HEK293 (cell line): ENCODE results near the gene OCRL.

Experiments
- ELK4 ChIP-seq: IDR thresholded peaks from 2 replicates; pipeline ENCODE4 v1.6.1; 2011; ENCODE audit warnings: mild to moderate bottlenecking, low read depth, low read length, borderline replicate concordance
- GLI2 ChIP-seq: fragments of 450-650 bp; formaldehyde crosslinking; IDR thresholded peaks from 2 replicates; pipeline ENCODE4; 2017; ENCODE audit warnings: missing biosample characterization, missing genetic modification characterization, low read depth, borderline replicate concordance
- KLF8 ChIP-seq: fragments of 450-650 bp; formaldehyde crosslinking; IDR thresholded peaks from 2 replicates; pipeline ENCODE4 v1.5.1; 2016; ENCODE audit warnings: missing biosample characterization, missing genetic modification characterization
- OSR2 ChIP-seq: fragments of 450-650 bp; formaldehyde crosslinking; IDR thresholded peaks from 2 replicates; pipeline ENCODE4 v1.5.1; 2016; ENCODE audit warnings: missing biosample characterization, missing genetic modification characterization
- PRDM10 ChIP-seq: fragments of 450-650 bp; formaldehyde crosslinking; IDR thresholded peaks from 2 replicates; pipeline ENCODE4 v1.5.1; 2016; ENCODE audit warnings: missing biosample characterization, missing genetic modification characterization
- PRDM4 ChIP-seq: fragments of 450-650 bp; formaldehyde crosslinking; IDR thresholded peaks from 2 replicates; pipeline ENCODE4 v1.5.1; 2017; ENCODE audit warnings: missing biosample characterization, missing genetic modification characterization
- REPIN1 ChIP-seq: fragments of 450-650 bp; formaldehyde crosslinking; IDR thresholded peaks from 2 replicates; pipeline ENCODE4 v1.5.1; 2017; ENCODE audit warnings: missing biosample characterization, missing genetic modification characterization, low read depth
- SETDB1 ChIP-seq: IDR thresholded peaks from one replicate; pipeline ENCODE4 v1.6.1; 2017; ENCODE audit warnings: mild to moderate bottlenecking, low read length, moderate library complexity, mixed read lengths; ENCODE audit not compliant: insufficient read length
- ZIC2 ChIP-seq: fragments of 450-650 bp; formaldehyde crosslinking; IDR thresholded peaks from 2 replicates; pipeline ENCODE4 v1.5.1; 2016; ENCODE audit warnings: missing biosample characterization, missing genetic modification characterization
- ZNF18 ChIP-seq: fragments of 450-650 bp; formaldehyde crosslinking; IDR thresholded peaks from 2 replicates; pipeline ENCODE4 v1.5.1; 2016; ENCODE audit warnings: missing biosample characterization, missing genetic modification characterization
- ZNF2 ChIP-seq: fragments of 450-650 bp; formaldehyde crosslinking; IDR thresholded peaks from 2 replicates; pipeline ENCODE4 v1.5.1; 2016; ENCODE audit warnings: missing biosample characterization, missing genetic modification characterization
- ZNF23 ChIP-seq: fragments of 450-650 bp; formaldehyde crosslinking; IDR thresholded peaks from 2 replicates; pipeline ENCODE4 v1.5.1; 2016; ENCODE audit warnings: missing biosample characterization, missing genetic modification characterization, borderline replicate concordance
- ZNF266 ChIP-seq: fragments of 450-650 bp; formaldehyde crosslinking; IDR thresholded peaks from 2 replicates; pipeline ENCODE4 v1.5.1; 2016; ENCODE audit warnings: missing biosample characterization, missing genetic modification characterization, low read depth
- ZNF280C ChIP-seq: fragments of 450-650 bp; formaldehyde crosslinking; IDR thresholded peaks from 2 replicates; pipeline ENCODE4 v1.5.1; 2016; ENCODE audit warnings: missing biosample characterization, missing genetic modification characterization
- ZNF292 ChIP-seq: fragments of 450-650 bp; formaldehyde crosslinking; IDR thresholded peaks from 2 replicates; pipeline ENCODE4 v1.5.1; 2016; ENCODE audit warnings: low read depth, missing biosample characterization, missing genetic modification characterization, borderline replicate concordance
- ZNF341 ChIP-seq: fragments of 450-650 bp; formaldehyde crosslinking; IDR thresholded peaks from 2 replicates; pipeline ENCODE4; 2016; ENCODE audit warnings: low read depth, missing biosample characterization, missing genetic modification characterization
- ZNF843 ChIP-seq: fragments of 450-650 bp; formaldehyde crosslinking; IDR thresholded peaks from 2 replicates; pipeline ENCODE4 v1.5.1; 2016; ENCODE audit warnings: missing biosample characterization, missing genetic modification characterization
- ZXDB ChIP-seq: fragments of 450-650 bp; formaldehyde crosslinking; IDR thresholded peaks from 2 replicates; pipeline ENCODE4 v1.5.1; 2016; ENCODE audit warnings: missing biosample characterization, missing genetic modification characterization

OCRL gene

GRCh38 chrX:129549124-129549523, 9.1 kb downstream of the OCRL start (continued):
- TF ChIP-seq PRDM10 (tag by site-specific recombination) (0 out of 2 replicates have a peak, but pooled peaks have one; percentile 13), REPIN1 (tag by site-specific recombination) (no peak), ELK4 (no peak), ZXDB (tag by site-specific recombination) (peak; percentile 62), ZNF266 (no peak), ZNF341 (tag by site-specific recombination) (no peak), ZNF18 (tag by site-specific recombination) (peak; percentile 95), ZIC2 (tag by site-specific recombination) (no peak), SETDB1 (no peak), PRDM4 (tag by site-specific recombination) (peak; percentile 39; the same call in 1 of the 2 replicates), ZNF2 (tag by site-specific recombination) (no peak), ZNF280C (tag by site-specific recombination) (no peak), KLF8 (tag by site-specific recombination) (no peak), OSR2 (tag by site-specific recombination) (peak; percentile 65), GLI2 (tag by site-specific recombination) (no peak), ZNF843 (peak; percentile 84), ZNF23 (tag by site-specific recombination) (no peak), ZNF292 (tag by site-specific recombination) (no peak)
